Eye (tissue), 1 donor: ENCODE data around the gene FUNDC2.
A peak's percentile ranks its signal among the peaks of the same experiment; 100 is the strongest.

Source experiments
- DNase-seq: peaks from one replicate; pipeline ENCODE4 v3.0.0-alpha.2; 2015

FUNDC2 gene

DNA sequence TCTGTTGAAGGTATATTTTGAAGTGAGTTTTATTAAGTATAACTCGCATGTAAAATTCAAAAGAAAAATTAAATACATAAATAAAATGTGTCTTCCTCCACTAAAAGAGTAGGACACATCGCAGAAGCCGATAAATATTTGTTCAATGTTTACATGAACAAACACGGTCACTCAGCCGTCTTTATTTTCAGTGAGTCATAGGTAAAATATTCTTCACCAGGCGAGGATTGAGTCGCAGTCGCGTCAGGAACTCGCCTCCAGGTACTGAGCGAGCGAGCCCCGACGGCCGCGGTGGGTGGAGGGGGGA, 271 bp upstream of the FUNDC2 start:
- DNase-seq = no peak

DNA sequence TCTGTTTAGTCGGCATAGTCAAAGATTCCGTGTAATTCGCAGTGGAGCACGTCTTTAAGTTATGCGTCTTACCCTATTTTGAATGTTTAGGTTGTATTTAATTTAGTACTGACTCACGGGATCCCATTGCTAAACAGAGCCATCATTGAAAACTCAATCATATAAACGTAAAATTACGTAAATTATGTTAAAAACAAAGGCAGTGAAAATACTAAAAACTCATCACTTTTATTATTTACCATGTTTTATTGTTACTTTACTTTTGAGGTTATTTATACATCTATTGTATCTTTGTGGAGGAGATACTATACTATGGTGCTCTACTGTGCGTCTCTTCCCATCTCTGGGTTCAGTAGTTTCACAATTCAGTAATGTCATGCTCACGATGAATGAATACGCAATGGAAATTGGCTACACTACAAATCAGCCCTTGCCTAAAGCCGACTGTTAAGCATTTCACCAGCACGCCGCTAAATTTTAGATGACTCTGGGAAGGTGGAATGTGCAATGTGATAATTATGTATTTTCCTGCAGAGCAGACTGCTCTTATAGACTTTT, 944 bp downstream of the FUNDC2 start:
- DNase-seq = peak; percentile 65

DNA sequence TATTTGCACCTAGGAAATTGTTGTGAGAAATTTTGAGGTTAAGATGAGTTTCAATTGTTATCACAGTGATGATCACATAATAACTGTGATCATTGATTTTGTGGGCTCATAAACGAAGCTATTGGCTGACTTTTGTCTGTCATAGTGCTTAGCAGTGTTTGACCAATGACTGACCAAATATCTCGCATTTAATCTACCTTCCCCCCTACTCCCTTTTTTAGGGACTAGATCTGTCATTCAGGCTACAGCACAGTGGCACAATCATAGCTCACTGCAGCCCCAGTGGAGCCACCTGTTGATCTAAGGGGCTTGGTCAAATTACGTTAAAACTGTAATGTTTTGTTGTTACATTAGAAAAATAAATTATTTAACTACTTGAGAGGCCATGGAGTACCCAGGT, 1.5 kb downstream of the FUNDC2 start:
- DNase-seq = peak; percentile 11

DNA sequence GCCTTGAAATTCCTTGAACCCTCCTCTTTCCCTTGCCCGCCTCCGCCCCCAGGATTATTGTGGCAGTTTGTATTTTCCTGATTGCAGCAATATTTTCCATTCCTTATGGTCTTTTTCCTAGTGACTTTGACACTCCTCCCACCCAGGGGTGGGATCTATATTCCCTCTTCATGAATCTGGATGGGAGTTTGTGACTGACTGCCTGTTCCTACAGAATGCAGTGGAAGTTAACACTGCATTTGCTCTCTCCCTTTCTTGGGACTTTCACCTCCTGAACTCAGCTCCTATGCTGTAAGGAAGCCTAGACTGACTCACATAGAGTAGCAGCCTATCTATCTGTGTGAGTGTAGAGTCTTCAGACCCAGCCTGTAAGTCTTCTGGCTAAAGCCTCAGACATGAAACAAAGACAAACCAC, 2.2 kb downstream of the FUNDC2 start:
- no peak for DNase-seq

DNA sequence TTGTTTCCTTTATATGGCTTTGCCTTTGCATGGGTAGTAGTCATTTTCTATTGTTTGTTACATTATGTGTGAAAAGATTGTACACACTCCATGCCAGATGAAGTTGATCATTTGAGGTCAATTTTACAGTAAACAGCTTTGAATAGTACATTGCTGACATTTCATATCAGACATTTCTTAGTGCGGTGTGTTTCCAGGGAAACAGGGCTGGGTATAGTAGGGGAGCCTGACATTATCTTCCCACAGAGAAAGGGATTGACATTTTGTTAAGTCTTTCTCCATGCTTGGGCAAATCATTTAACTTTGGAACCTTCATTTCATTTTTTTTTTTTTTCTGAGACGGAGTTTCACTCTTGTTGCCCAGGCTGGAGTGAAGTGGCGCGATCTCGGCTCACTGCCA, 5.0 kb downstream of the FUNDC2 start:
- DNase-seq = no peak

GRCh38 chrX:155035688-155036087, 9.0 kb downstream of the FUNDC2 start:
- peak; percentile 1 for DNase-seq

DNA sequence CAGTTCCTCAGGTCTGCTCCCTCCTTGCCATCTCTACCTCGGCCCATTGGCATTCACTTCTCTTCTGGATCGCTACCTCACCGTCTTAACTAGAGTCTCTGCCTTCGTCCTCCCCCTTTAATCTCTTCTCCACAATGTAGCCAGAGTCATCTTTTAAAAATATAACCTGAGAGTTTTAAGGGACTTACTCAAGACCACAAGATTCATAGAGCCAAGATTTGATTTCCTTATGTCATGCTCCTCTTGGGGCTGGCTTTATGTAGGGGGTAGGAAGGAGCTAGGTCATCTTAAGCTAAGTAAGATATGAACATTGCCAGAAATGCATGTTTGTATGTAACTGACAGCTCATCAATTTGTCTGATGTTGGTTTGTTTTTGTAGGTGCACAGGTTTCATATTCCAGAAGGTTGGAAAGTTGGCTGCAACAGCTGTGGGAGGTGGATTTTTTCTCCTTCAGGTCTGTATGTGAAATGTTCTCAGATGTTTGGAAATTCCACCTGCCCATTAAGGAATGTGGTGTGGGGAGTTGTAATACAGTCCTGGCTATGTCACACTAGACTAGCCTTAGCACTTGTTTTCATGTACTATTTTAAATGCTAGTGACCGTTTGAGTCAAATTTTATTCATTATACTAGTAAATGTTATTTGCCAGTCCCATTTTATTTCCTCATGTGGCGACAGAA, 19.6 kb downstream of the FUNDC2 start:
- DNase-seq = no peak

DNA sequence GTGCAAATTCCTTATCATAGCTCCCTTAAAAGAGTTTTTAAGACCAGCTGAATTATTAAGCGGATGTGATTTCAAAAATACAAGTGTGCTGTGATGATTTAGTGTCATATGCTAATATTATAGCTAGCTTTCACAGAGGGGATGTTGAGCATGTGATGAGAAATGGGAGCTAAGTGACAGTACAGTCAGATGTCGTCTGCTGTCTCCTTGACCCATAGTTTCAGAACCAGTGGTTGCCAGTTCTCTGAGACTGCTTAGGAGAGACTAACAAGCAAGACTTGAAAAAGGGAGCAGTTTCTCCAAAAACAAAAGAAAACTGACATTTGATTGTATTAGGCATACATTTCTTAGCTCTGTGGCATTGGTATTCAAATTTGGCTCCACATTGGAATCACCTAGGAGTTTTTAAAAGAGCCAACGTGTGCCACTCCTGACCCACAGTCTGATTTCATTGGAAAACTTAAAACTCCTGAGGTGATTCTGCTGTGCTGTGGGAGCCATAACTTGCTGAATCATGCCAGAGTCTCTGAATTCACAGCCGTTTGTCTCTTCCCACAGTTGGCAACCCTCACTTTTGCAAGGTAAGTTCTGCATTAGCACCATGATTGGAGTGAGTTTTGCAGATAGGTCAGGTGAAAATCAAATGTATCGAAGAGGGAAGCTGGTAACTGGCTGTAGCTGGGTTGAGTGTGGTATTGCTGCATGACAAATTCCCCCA, 20.3 kb downstream of the FUNDC2 start:
- no peak for DNase-seq

DNA sequence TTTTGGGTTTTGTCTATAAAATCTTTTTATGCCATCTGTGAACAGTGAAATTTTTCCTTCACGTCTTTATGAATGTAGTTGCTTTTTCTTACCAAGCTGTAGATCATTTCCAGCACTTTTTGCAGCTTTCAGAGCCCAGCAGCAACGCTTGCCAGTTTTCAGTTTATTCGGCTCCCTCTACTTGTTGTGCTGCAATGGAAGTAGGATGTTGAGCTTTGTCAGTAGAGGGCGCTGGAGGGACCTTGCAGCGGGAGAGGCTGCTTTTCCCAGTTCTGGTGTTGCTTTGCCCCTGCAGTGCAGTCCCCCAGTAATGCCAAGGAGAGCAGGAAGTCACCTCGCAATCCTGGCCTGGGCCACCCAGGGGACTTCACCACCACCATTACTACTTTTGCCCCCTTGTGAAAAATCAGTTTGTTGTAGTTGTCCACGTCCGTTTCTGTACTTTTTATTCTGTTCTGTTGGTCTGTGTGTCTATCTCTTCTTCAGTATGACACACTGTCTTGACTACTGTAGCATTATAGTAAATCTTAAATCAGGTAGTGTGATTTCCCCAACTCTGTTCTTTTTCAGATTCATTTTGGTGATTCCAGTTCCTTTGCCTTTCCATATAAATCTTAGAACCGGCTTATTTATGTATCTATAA, 22.5 kb downstream of the FUNDC2 start:
- DNase-seq = peak; percentile 50

GRCh38 chrX:155052738-155053498, 26.3 kb downstream of the FUNDC2 start:
- DNase-seq = no peak

DNA sequence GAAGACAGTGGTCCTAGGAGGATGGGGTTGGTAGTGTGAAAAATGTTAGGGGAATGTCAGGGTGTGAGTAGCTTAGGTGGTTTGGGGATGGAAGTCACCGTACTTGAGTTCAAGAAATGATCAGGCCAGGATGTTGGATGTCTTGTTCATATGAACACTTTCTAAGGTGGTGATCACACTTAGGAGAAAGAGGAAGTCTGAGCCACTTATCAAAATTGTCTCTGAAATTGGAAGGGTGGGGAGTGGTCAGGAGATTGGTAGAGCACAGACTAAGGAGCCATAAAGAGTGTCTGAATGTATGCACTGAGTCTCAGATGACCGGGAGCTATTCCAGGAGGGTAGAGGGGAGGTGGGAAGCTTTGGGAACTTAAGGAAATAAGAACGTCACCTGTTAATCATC, 27.0 kb downstream of the FUNDC2 start:
- no peak for DNase-seq

GRCh38 chrX:155054255-155054654, 27.6 kb downstream of the FUNDC2 start:
- no peak for DNase-seq

- DNase-seq = no peak
These were observed 28.9 kb downstream of the FUNDC2 start for GRCh38 chrX:155055494-155055893.

- no peak for DNase-seq
These were observed 29.8 kb downstream of the FUNDC2 start for GRCh38 chrX:155056471-155056870.

DNA sequence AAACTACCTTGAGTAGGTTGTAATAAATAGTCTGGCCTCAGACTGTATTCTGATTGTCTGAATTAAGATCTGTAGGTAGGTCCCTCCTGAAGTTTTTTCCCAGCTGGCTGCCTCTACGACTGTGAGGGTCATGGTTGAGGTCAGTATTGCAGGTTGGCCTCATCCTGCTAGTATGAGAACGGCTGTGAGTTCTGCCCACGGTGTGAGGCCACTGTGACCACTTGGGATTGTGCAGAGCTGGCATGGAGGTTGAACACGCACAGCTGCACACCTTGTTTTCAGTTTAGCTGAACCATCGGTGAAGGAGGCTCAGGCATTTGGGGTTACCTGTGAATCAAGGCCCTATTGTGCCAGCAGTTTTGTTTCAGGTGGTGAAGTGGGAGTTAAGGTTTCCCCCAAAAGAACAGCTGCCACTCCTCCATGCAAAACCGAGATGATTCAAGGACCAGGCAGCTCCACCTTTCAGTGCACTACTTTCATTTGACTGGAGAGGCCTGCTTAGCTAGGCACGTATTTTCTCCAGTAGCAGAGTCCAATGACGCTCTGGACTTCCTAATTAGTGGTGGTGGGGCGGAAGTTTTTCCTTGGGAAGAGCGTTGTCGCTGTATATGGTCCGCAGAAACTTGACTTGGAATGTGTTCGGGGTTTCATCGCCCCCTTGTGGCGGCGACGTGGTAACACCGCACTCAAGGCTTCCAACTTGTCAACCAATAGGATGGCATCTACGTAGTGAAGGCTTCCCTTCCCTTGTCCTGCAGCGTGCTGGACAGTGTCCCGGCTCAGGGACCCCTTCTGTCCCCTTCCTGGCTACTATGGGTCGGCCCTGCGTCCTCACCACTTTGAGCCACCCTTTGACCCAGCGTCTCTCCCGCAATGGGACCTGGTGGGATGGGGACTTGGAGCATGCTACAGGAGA, 30.5 kb downstream of the FUNDC2 start:
- peak; percentile 83 for DNase-seq

DNA sequence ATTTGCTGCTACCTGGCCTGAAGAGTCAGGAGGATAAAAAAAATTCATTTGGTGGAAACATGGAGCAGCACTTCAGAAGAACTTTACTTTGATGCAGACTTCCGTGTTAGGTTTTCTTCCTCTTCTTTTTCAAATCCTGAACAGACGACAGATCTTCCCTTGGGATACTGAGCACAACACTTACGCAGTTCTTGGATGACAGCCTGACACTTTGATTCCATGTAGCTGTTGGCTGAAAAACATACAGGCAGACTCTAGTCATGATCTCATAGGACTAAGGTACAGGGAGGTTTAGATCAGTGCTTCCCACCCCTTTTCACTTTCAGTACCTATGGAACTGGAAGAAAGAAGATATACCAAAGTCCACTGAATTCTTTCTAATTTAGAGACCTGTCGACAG, 35.1 kb downstream of the FUNDC2 start:
- DNase-seq = no peak

DNA sequence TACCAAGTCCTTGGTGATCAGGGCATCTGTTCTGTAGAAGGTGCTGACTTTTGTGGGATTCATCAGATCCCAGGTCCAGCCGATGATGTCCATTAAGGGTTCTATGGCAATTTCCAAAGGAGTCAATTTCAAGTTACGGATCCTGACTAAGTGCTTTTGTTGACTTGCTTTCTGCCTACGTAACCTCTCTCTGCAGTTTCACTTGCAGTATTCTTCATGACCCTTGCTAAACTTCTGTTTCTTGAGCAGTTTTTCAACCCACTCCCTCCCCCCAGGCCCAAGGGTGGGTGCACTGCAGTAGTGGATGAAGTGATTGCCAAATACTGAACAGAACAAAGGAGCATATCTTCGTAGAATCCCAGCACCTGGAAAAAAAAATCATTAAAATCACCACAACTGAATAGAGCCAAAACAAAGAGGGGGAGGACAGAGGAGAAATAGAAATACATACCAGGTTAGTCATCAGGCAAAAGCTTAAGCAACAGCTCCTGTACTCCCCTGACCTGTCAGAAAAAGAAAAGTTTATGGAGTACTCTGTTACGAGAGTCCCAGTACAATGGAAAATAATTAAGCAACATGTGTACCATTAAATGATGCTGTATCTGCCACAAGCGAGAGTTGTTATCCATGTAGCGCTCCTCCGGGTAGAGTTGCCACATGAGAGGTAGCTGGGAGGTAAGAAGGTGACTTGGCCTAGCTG, 38.5 kb downstream of the FUNDC2 start:
- DNase-seq = no peak

DNA sequence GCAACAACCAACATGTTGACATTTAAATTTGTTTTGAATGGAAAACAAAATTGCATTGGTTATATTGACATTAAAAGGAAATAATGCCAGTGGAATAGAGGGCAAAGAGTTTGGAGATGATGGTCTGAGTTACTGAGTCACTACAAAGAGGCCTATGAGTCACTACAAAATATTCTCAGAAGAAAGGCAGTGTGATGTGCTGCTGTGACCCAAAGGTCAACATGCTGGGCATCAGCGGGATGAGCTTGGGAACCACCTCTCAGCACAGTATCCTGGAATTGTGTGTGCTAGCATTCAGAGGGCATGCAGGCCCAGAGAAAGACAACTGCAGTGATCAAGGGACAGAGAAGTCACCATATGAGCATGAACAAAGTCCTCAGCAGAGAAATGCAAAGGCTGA, 41.5 kb downstream of the FUNDC2 start:
- no peak for DNase-seq

GRCh38 chrX:155069414-155069813, 42.8 kb downstream of the FUNDC2 start:
- no peak for DNase-seq

DNA sequence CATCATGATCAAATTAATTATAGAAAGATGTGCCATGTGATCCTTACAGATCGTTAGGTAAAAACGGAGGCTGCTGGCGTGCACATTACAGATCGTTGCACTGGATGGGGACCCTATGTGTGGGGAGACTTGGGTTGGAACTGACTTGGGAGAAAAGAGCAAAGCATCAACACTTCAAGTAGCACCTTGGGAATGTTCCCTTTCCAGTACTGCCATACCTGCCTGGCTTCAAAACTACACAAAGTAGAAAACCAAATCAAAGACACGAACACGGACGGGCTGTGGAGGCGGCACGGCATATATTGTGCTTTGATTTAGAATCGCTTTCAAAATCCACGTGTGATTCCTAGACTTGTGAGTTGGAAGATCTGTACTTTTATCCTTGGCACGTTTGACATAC, 43.4 kb downstream of the FUNDC2 start:
- peak; percentile 12 for DNase-seq

GRCh38 chrX:155070663-155070974, 44.0 kb downstream of the FUNDC2 start:
- DNase-seq = no peak
